ENCODE results near the gene TACR1.
"Not testable (repeated sequence)": the region's sequence is repeated elsewhere in the genome, so short reads cannot be mapped to it uniquely, and the experiment has no call there.

TACR1 gene

DNA sequence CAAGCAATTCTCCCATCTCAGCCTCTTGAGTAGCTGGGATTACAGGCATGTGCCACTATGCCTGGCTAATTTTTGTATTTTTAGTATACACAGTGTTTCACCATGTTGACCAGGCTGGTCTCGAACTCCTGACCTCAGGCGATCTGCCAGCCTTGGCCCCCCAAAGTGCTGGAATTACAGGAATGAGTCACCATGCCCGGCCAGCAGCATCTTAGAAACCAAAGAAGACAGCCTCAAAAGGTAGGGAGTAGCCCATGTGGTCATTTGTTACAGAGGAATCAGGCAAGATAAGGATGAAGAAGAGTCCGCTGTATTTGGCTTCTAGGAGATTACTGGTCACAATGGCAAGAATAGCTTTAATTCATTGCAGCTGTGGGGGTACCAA is 53.1 kb downstream of the TACR1 start:
- not testable (repeated sequence) for ATAC-seq, DNase-seq

DNA sequence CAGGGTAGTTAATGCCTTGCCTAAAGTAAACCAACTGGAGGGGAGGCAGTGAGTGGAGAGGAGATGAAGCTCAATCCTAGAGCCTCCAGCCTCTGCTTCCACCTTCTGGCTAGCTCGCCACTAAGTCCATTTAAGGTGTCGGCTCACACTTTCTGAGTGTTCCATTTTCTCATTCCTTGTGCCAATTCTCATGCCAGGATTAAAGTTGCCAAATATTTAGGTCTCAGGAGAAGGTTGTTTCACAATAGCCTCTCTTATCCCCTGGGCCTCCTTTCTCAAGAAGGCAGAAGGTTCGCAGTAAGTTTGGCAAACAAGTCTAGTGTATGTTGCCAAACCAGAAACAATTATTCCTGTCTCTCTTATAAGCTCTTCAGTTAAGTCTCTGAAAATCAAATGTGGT is 57.2 kb downstream of the TACR1 start:
- DNase-seq (no peak), ATAC-seq (no peak)

DNA sequence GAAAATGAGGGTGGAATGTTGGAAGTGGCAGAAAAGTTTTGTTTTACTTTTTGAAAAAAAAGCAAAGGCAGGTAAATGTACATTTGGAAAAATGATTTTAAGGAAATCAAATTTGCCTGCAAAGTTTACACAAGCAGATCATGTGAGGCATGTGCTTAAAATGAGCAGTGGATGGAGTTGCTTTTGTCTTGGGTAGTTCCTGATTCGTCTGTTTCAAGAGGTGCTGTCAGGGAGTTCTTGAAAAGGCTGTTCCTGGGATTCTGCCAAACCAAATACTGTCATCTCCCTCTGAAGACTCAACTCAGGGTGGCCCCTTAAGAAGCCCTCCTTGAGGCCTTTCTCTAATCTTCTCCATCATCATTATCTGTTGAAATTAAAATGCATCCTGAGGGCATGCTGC is 59.0 kb downstream of the TACR1 start:
- ATAC-seq (no peak), DNase-seq (no peak)

DNA sequence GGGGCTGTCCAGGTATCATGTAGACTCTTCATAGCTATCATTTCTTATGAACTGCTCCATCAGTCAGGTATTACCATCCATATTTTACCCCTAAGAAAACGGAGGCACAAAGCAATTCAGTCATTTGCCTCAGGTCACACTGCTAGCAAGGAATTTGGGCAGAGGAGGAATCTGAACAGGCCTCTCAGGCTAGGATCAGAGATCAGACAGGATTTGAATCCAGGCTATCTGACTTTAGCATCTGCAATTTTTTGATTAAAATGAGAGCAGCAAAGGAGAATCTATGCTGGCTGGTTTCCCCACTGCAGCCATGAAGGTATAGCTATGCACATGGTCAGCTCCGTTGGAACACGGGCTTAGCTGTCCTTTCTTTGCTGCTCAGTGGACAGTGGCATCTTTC is 60.1 kb downstream of the TACR1 start:
- DNase-seq, result no peak
- no peak for ATAC-seq

DNA sequence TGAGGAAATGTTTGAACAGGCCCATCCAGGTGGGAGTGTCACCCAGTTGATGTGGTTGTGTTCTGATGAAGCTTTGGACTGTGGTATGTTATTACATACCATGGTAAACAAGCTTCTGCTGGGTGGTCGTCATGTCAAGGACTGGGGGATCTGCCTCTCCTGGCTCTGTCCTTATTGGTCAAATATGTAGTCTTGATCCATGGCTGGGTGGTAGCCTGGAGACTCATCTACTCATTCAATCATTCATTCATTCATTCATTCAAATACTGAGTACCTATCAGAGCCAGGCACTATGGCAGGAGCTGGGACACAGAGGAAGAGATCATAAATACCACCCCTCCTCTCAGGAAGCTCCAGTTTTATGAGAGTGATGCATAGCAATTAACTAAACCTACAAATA is 60.8 kb downstream of the TACR1 start:
- no peak for ATAC-seq
- no peak for DNase-seq

DNA sequence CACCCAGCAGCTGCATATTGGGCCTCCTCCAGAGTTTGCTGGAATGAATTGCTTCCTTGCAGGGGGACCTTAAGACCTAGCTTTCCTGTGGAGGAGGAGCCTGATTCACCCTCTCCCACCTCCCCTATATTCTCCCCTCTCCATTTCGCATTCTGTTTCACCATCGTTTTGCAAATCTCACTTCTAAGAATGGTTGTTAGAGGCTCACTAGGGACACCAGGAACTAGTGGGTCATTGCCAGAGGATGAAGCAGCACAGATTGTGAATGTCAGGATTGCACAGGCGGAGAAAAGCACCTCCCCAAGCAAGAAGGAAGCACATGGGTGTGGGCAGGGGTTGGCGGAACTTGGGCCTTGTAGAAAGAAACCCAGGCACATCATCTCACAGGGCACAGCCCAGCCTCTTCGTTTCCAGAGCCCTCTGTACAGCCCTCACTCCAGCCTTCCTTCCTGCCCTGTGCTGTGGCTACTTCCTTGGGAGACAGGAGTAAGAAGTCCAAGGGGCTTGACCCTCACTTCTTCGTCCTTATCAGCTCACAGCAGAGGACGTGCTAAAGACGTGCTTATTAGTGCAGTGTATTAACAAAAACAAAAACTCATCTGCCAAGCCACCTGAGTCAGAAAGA is 63.4 kb downstream of the TACR1 start:
- no peak for ATAC-seq
- no peak for DNase-seq

DNA sequence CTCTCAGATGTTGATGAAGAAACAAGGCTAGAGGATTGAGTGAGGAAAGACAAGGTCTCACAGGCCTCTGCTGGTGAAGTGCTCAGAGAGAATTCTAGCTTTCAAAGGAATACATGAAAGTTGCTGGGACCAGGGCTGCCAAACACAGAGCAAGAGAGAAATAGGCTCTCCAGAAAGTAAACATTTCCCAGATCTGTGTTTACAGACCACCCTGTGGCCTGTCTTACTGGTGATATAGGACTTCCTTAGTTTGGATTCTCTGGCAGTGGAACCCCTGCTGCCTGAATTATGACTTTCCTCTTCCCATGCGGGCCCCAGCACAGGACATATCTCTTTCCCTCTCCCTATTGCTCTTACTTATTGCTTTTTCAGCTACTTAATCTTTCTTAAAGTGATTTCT is 64.5 kb downstream of the TACR1 start:
- no peak for ATAC-seq

DNA sequence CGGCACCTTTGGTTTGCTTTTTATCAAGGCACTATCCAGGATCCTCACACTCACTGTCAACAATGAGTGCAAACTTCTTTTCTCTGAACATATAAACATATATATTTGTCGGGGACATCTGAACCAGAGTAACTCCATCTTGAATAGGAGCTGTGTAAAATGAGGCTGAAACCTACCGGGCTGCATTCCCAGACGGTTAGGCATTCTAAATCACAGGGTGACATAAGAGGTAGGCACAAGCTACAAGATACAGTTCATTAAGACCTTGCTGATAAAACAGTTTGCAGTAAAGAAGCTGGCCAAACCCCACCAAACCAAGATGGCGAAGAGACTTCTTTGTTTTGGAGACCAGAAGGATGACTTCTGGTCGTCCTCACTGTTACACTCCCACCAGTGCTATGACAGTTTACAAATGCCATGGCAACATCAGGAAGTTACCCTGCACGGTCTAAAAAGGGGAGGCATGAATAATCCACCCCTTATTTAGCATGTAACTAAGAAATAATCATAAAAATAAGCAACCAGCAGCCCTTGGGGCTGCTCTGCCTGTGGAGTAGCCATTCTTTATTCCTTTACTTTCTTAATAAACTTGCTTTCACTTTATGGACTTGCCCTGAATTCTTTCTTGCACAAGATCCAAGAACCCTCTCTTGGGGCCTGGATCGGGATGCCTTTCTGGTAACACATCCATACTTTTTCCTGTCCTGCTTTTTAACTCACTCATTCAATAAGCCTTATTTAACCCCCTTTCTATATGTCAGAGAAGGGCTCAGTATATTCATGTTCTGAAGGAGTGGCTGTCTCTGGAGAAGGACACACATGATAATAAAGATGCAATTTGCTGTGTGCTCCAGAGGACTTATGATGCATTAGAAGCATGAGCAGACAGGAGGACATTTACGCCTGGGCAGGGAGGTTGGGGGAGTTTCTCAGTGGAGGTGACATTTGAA is 65.4 kb downstream of the TACR1 start:
- ATAC-seq (no peak), DNase-seq (no peak)

More for the DNA sequence above, 64.5 kb downstream of the TACR1 start:
- DNase-seq, result no peak

DNA sequence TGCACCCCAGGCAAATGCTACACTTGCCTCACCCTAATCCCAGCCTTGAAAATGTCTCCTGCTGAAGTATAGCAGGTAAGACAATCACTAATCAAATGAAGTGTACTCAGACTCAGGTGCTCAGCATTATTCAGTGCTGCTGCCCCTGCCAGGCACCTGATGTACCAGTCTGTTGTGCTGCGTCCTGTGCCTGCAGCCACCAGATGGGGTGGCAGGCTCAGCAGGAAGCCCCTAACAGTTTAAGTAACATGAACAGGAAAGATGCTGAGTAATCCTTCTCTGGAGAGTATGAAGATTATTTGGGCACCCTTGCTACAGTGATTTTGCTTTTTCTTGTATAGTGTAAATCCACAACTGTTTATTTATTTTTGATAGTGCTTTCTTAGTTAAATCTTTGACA is 69.1 kb downstream of the TACR1 start:
- no peak for DNase-seq

DNA sequence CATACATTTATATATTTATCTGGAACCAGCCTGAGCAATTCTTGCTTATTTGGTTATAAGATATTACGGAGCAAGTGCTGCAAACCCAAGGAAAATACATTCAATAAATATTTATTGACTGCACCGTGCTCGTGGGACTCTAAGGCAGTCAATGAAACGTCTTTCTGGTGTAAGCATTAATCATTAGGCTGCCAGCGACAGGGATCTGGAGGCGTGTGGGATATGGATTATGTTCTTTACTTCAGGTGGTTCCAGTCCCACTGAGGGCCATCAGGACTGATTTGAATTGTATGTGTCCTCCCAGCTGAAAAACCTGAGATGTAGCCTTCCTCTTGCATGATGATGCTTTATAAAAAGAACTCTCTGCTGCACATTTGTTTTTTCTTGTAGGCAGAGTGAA is 75.4 kb downstream of the TACR1 start:
- DNase-seq (no peak), ATAC-seq (no peak)

More for the DNA sequence above, 69.1 kb downstream of the TACR1 start:
- no peak for ATAC-seq

DNA sequence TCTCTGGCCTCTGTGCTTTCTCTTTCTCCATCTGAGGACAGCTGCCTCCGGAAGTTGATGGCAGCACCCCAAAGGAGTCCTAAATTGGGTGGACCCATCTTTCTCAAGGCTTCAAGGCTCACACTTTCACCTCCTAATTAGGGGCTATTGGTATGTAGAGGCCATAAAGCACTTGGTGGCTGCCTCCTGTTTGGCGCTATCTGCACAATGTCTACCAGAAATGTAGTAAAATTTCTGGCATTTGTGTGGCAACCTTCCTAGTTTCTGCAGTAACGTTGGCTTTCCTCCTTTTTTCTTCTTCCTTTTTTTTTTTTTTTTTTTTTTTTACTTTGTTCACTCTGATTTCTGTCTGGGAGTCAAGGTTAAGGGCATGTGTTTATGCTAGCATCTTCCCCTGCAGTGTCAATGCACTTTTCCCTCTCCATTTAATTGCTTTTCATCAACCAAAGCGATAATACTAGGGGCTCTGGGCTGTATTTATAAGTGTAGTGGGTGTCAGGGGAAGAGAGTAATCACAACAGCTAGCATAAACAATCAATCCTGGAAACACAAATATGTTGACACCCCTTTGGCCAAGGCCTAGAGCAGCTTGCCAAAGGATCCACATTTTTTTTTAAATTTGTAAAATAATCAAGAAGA is 86.0 kb downstream of the TACR1 start:
- no peak for ATAC-seq

DNA sequence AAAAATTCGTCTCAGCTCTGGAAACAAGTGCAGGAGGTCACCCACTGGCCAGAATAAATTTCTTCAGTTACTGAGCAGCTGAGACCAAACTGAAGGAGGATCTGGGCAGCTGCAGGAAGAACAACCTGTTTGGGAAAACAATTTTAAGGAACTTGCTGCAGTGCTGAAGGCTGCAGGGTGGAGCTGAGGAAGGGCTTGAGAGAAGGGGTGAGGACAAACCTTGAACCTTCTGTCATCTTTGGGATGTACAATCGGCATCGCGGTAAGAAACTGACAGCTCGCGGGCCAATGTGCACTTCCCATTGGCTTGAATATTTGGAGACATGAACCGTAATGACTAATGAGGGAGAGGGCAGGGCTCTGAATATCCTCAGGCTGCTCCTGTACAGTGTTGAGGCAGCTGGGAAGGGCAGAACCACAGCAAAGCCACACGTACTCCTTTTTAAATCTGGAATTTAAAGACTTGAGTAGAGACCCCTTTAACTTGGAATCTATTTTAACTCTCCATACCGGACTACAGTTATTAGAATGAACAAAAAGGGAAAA is 90.3 kb downstream of the TACR1 start:
- DNase-seq, result no peak
- no peak for ATAC-seq

More for the DNA sequence above, 86.0 kb downstream of the TACR1 start:
- DNase-seq, result no peak

DNA sequence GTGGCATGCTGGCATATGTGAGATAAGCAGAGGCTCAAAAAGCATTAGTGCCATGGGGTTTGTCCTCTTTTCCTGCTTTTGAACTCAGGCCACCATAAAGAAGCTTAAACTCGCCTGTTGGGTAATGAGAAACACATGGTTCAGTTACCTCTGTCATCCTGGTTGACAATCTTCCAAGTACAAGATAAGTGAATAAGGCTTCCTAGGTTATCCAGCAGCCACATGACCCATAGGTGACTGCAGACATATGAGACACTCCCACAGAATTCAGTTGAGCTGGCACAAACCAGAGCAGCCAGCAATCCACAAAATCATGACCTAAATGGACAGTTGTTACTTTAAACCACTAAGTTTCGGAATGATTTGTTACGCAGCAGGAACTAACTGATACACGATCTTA is 97.3 kb downstream of the TACR1 start:
- ATAC-seq (no peak), DNase-seq (no peak)

DNA sequence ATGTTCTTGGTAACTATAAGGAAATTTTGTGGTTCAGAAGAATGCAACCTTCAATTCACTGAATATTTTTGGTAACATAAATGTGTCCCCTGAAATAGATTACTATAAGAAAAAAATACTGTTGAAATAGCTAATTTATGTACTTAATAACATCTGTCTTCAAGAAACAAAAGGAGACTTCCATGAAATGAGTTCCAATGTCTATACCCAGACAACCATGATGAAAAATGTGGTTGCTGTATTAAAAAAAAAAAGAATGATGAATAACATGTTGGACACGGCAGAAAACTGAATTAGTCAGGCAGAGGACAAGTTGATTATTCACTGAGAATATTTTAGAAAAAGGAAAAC is 98.5 kb downstream of the TACR1 start:
- no peak for ATAC-seq

DNA sequence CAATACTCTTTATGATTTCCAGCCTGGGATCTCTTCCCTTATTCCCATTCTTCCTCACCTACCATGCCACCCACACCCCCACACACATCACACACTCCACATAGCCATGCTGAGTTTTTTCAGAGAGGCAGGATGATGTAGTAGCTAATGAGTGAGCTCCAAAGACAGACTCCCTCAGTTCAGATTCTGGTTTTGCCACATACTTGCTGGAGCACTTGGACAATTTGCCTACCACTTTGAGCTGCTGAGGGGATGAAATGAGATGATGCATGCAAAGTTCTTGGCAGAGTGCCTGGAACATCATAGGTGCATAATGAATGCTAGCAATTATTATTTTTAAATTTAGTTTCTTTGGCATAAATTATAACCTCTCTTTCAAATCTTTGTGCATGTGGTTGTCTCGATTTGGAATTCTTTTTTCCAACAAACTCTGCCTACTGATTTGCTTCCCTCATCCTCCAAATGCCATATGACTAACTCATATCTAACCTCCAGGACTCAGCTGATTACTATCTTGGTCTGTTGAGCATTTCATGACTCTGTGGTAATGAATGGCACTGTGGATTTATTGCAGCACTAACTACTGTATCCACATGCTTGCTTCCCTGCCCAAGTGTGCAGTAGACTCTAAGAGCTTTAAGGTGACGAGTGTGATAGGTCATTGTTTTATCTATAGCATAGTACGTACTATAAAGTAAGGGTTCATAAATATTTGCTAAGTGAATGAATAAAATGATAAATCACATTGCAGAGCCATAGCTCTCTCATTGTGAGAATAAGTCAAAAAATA is 99.1 kb downstream of the TACR1 start:
- DNase-seq, result no peak
- no peak for ATAC-seq

More for the DNA sequence above, 98.5 kb downstream of the TACR1 start:
- no peak for DNase-seq

DNA sequence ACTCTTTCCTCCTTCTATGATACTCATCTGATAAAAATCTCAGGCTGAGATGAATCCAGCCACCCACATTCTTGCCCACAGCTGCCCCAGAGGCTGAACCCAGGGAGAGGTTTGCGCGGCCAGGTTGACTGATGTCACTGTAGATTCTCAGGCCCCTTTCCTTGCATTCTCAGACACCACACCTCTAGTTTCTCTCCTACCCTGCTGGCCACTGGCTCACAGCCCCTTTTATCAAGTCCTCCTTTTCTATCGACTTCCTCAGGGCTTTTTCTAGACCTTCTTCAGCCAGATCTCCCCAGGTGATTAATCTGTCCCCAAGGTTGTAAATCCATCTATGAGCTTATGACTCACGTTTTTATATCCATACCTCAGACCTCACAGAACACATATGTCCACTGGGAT is 99.8 kb downstream of the TACR1 start:
- ATAC-seq (no peak), DNase-seq (no peak)

DNA sequence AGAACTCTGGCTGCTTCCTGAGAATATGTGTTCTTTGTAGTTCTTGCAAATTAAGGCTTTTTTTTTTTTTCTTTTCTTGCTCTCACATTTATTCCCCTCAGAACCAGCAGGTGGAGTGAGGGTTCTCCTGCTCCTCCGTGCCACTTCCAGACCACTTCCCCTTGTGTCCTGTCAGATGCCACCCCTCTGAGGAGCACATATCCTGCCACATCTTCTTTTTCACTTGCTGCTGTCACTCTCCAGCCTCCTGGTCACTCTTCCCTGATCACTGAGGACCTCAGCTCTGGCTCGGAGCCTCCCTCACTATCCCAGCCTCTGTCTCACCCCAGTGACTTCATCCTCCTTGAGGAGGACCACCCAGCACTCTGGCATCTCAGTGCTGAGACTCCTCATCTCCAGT is 100.5 kb downstream of the TACR1 start:
- no peak for ATAC-seq

DNA sequence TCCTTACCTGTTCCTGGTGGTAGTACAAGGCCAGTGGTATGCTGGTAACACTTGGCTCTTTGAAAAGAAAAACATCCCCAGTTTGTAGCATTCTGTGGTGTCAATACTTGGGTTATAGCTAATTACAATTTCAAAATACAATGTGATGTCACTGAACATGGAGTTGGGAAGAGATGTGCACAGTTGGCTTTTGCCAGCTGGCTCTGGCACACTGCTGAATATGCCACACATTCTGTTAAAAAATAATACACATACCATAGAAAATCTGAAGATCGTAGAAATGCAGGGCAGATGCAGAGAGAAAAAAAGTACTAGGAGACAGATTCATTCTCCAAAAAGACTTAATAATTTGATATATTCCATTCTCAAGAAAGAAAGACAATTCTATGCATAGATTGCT is 101.5 kb downstream of the TACR1 start:
- DNase-seq (no peak), ATAC-seq (no peak)

More for the DNA sequence above, 100.5 kb downstream of the TACR1 start:
- DNase-seq, result no peak

DNA sequence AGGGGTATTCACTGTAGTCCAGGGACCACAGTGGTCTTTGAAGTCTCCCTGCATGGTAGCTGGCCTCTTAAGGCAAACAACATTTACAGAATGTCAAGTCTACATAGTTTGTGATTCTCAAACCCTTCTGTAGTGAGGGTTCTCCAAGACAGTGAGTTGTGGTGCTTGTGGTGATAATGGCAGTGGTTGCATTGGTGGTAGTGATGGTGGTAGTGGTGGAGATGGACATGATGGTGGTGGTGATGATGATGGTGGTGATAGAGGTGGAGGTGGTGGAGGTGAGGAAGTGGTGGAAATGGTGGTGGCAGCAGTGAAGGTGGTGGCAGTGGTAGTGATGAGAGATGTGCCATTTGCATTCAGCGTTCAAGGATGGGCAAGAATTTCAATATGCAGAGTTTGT is 104.9 kb downstream of the TACR1 start:
- DNase-seq (no peak), ATAC-seq (no peak)

DNA sequence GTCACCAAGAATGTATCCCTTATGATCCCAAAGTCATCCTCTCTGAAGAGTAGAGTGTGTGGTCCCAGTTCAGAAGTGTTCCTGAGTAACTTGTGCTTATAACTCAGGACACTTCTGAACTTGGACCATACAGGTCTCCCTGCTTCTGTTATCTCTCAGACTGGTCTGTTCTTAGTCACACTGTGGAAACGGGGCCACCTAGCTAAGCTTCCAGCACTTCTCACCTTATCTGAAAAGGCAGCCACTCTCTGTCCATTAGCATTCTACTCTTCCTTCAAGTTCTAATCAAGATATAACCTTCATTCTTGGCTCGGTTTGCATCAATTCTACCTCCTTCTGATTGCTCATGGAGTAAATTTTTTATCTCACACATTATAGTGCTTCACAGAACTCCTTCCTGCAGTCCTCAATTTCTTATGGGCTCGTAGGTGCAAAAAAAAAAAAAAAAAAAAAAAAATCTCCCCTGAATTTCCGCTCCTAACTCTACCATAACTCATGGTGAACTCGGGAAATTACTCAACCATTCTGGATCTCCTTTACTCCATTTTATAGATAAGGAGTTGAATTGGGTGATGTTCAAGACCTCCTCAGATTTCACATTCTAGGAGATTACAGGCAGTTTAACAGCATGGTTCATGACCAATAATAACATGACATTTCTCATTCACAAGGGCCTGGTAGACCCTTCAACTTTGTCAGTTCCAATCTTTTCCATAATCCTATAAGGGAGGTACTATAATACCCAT is 108.4 kb downstream of the TACR1 start:
- ATAC-seq, result no peak
- no peak for DNase-seq

DNA sequence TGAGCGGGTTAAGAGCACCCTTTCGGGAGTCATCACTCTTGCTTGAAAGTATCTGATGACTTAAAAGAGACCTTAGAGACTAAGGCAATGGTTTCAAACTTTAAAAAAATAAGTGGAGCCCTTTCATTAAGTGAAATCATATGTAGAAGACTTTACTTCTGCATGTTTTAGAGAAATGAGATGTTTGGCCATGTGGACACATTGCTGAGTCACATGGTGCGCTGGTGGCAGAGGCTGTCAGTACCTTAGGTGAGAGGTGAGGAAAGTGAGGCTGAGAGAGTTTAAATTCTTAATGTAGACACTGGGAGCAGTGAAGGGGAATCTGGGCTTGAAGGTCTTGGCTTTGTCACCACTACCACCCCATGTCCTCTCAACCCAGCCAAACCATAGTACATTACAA is 109.8 kb downstream of the TACR1 start:
- ATAC-seq (no peak), DNase-seq (no peak)
